HCT116 (cell line): Measurements from ENCODE around the gene BAIAP2L1. TPM values are rescaled to one million over a fixed set of nuclear protein-coding genes. Genes with fewer than 3 reads are reported as not detected.

Experiments used
- ATAC-seq: fragments of 200-7000 bp; cut with Tn5 transposase; 2 replicates; pipeline ENCODE4 v1.9.1; 2020; ENCODE audit warnings: mild to moderate bottlenecking, moderate library complexity
- BruUV-seq: library from RNA; stranded (reverse); fragments of 400-500 nt; replicated peaks from 2 replicates; lab custom pipeline; 2021; lab: Mats Ljungman, UMichigan
- CTCF ChIA-PET: fragments of 300-600 bp; sonication (Branson Sonifier 250); formaldehyde crosslinking; loops from one replicate; lab custom pipeline; 2021; ENCODE audit warnings: antibody characterized with exemption; lab: Charles Lee
- POLR2A ChIA-PET: fragments of 300-600, 350-600 bp; sonication (Branson Sonifier 250); formaldehyde crosslinking; loops from one replicate; lab custom pipeline; 2021; ENCODE audit warnings: antibody characterized with exemption; lab: Charles Lee
- RAD21 ChIA-PET, 2 experiments: fragments of 300-600 bp; sonication (Branson Sonifier 250); formaldehyde crosslinking; loops; one replicate each; lab custom pipeline; 2023; ENCODE audit warnings: low total read pairs in 2 of 2; ENCODE audit not compliant: uncharacterized antibody in 2 of 2, unreplicated experiment in 2 of 2, low non-redundant PET in 1 of 2; lab: Charles Lee
- DNase-seq: peaks from one replicate; pipeline ENCODE4 v3.0.0-alpha.2; 2010; ENCODE audit warnings: low read depth, low spot score
- H2AFZ ChIP-seq: fragments of 200-600 bp; shearing (Covaris generic), sonication (generic); 2 replicates; pipeline ENCODE4 v1.6.1; 2017; ENCODE audit warnings: low read depth, mixed run types, mixed read lengths, antibody characterized with exemption, low read length; ENCODE audit not compliant: poor library complexity, severe bottlenecking
- H3K27ac ChIP-seq: 2 replicates; pipeline ENCODE4 v1.5.1; 2012; ENCODE audit warnings: low read depth, low read length
- H3K27me3 ChIP-seq: fragments of 200-600 bp; sonication (generic); 2 replicates; pipeline ENCODE4 v1.6.1; 2016; ENCODE audit warnings: mixed run types, low read length, mixed read lengths; ENCODE audit not compliant: insufficient read depth
- H3K36me3 ChIP-seq, 2 experiments: fragments of 200-500 bp in 1 of 2; fragments of 200-600 bp in 1 of 2; sonication (Bioruptor generic) in 1 of 2; sonication (generic) in 1 of 2; 2 replicates each; pipeline versions ENCODE4 v1.5.1 to v1.6.1; 2014 to 2016; ENCODE audit warnings: low read length in 2 of 2, inconsistent platforms in 1 of 2, mixed read lengths in 1 of 2, mixed run types in 1 of 2; ENCODE audit not compliant: insufficient read depth in 2 of 2, control insufficient read depth in 1 of 2
- H3K4me1 ChIP-seq, 2 experiments: fragments of 200-600 bp in 1 of 2; sonication (generic) in 1 of 2; 2 replicates each; pipeline versions ENCODE4 v1.5.1 to v1.6.1; 2012 to 2017; ENCODE audit warnings: low read length in 2 of 2, inconsistent platforms in 1 of 2, mild to moderate bottlenecking in 1 of 2, mixed read lengths in 1 of 2, mixed run types in 1 of 2, moderate library complexity in 1 of 2; ENCODE audit not compliant: insufficient read depth in 2 of 2, control insufficient read depth in 1 of 2
- H3K4me2 ChIP-seq: fragments of 200-600 bp; sonication (generic); 2 replicates; pipeline ENCODE4 v1.6.1; 2017; ENCODE audit warnings: mixed run types, low read length, mixed read lengths
- H3K4me3 ChIP-seq, 2 experiments: fragments of 200-600 bp in 1 of 2; sonication (generic) in 1 of 2; replicated peaks in 1 of 2; 2 replicates each; pipeline ENCODE4 v1.5.1; 2011 to 2016; ENCODE audit warnings: low read length in 2 of 2, control low read depth in 1 of 2, low read depth in 1 of 2, mild to moderate bottlenecking in 1 of 2, mixed read lengths in 1 of 2, mixed run types in 1 of 2
- H3K79me2 ChIP-seq: fragments of 200-600 bp; sonication (generic); 2 replicates; pipeline ENCODE4 v1.6.1; 2017; ENCODE audit warnings: mild to moderate bottlenecking, mixed run types, low read length, moderate library complexity, mixed read lengths; ENCODE audit not compliant: insufficient read depth
- H3K9ac ChIP-seq: fragments of 200-600 bp; sonication (generic); 2 replicates; pipeline ENCODE4 v1.6.1; 2016; ENCODE audit warnings: low read length, mixed read lengths
- H3K9me2 ChIP-seq: fragments of 200-600 bp; sonication (generic), shearing (Covaris generic); 2 replicates; pipeline ENCODE4 v1.6.1; 2017; ENCODE audit warnings: mixed run types, mild to moderate bottlenecking, moderate library complexity; ENCODE audit not compliant: insufficient read depth
- H3K9me3 ChIP-seq, 2 experiments: fragments of 200-500 bp in 1 of 2; fragments of 200-600 bp in 1 of 2; sonication (Bioruptor generic) in 1 of 2; sonication (generic) in 1 of 2; 2 replicates each; pipeline ENCODE4 v1.6.1; 2014 to 2017; ENCODE audit warnings: low read length in 2 of 2, mixed read lengths in 2 of 2, inconsistent platforms in 1 of 2, low read depth in 1 of 2, mild to moderate bottlenecking in 1 of 2, mixed run types in 1 of 2, moderate library complexity in 1 of 2; ENCODE audit not compliant: control insufficient read depth in 1 of 2, insufficient read depth in 1 of 2
- H4K20me1 ChIP-seq: fragments of 200-600 bp; sonication (generic), shearing (Covaris generic); 2 replicates; pipeline ENCODE4 v1.6.1; 2017; ENCODE audit warnings: mixed run types, mild to moderate bottlenecking, moderate library complexity; ENCODE audit not compliant: insufficient read depth
- CBX3 ChIP-seq: IDR thresholded peaks from 2 replicates; pipeline ENCODE4 v1.6.1; 2012; ENCODE audit warnings: low read depth
- EGR1 ChIP-seq: IDR thresholded peaks from 2 replicates; pipeline ENCODE4 v1.6.1; 2012; ENCODE audit warnings: low read depth
- ELF1 ChIP-seq: IDR thresholded peaks from 2 replicates; pipeline ENCODE4 v1.6.1; 2012; ENCODE audit warnings: low read depth, borderline replicate concordance
- EZH2 ChIP-seq: fragments of 200-600 bp; sonication (generic); IDR thresholded peaks from 2 replicates; pipeline ENCODE4 v1.6.1; 2017; ENCODE audit warnings: antibody characterized with exemption, mixed run types
- EZH2phosphoT487 ChIP-seq: fragments of 200-600 bp; IDR thresholded peaks from 2 replicates; pipeline ENCODE4 v1.6.1; 2018; ENCODE audit warnings: antibody characterized with exemption, borderline replicate concordance
- FOSL1 ChIP-seq: IDR thresholded peaks from 2 replicates; pipeline ENCODE4 v1.6.1; 2012; ENCODE audit warnings: low read depth
- JUND ChIP-seq: IDR thresholded peaks from 2 replicates; pipeline ENCODE4 v1.6.1; 2012
- POLR2A ChIP-seq: IDR thresholded peaks from 2 replicates; pipeline ENCODE4 v1.7.0; 2011; ENCODE audit warnings: borderline replicate concordance; ENCODE audit not compliant: insufficient read depth, insufficient read length; ENCODE audit errors: extremely low read depth
- POLR2AphosphoS5 ChIP-seq: IDR thresholded peaks from 2 replicates; pipeline ENCODE4 v1.6.1; 2011; ENCODE audit warnings: mild to moderate bottlenecking, low read depth, low read length, moderate library complexity
- RAD21 ChIP-seq: IDR thresholded peaks from 2 replicates; pipeline ENCODE4 v1.6.1; 2012; ENCODE audit warnings: low read depth, mild to moderate bottlenecking
- REST ChIP-seq: IDR thresholded peaks from 2 replicates; pipeline ENCODE4 v1.6.1; 2012; ENCODE audit warnings: low read depth
- SP1 ChIP-seq: IDR thresholded peaks from 2 replicates; pipeline ENCODE4 v1.6.1; 2012; ENCODE audit warnings: low read depth
- SRF ChIP-seq: IDR thresholded peaks from 2 replicates; pipeline ENCODE4 v1.6.1; 2012; ENCODE audit warnings: low read depth
- YY1 ChIP-seq: IDR thresholded peaks from 2 replicates; pipeline ENCODE4 v1.6.1; 2011; ENCODE audit warnings: low read length, low read depth, moderate library complexity, mild to moderate bottlenecking; ENCODE audit not compliant: insufficient replicate concordance; ENCODE audit errors: extremely low read depth
- ZBTB33 ChIP-seq: IDR thresholded peaks from 2 replicates; pipeline ENCODE4 v1.6.1; 2011; ENCODE audit warnings: mild to moderate bottlenecking, low read length, moderate library complexity; ENCODE audit not compliant: insufficient replicate concordance; ENCODE audit errors: extremely low read depth
- intact Hi-C: fragments of 100-400 bp; cut with micrococcal nuclease; formaldehyde crosslinking; loops from 2 replicates; pipeline ENCODE4 v1.10.0; 2022
- total RNA-seq: library from RNA; stranded (reverse); gene quantifications from one replicate; pipeline ENCODE4 v1.2.1, GENCODE V29; 2021; ENCODE audit not compliant: unreplicated experiment

The BAIAP2L1 gene
- total RNA-seq, 1 experiment from 2014 or later = 61.2 TPM

- no peak for TF ChIP-seq RAD21
- no peak for TF ChIP-seq POLR2AphosphoS5
- TF ChIP-seq JUND = no peak
- TF ChIP-seq EZH2phosphoT487 = no peak
- TF ChIP-seq SRF = no peak
- TF ChIP-seq REST = no peak
- TF ChIP-seq EGR1 = no peak
- TF ChIP-seq EZH2 = no peak
- TF ChIP-seq FOSL1 = no peak
- TF ChIP-seq POLR2A = no peak
- TF ChIP-seq ZBTB33 = no peak
- TF ChIP-seq ELF1 = no peak
- no peak for TF ChIP-seq YY1
- TF ChIP-seq SP1 = no peak
- no peak for TF ChIP-seq CBX3
- intact Hi-C loops = no loop called here
- no peak for ATAC-seq
Measured at GRCh38 chr7:98395481-98395880, 5.4 kb downstream of the BAIAP2L1 start.

More at GRCh38 chr7:98395481-98395880, 5.4 kb downstream of the BAIAP2L1 start:
- Histone ChIP-seq H3K9me2 (no peaks in the 10 kb centered on the region), H3K9me3 (no peaks in the 10 kb centered on the region), H2AFZ (no peak overlapping the region), H3K4me2 (peak overlapping the region; percentile 62), H3K27me3 (no peaks in the 10 kb centered on the region), H3K4me1 (peaks cover 30 to 56% of the 10 kb centered on the region in 2 experiments), H4K20me1 (peaks cover 6% of the 10 kb centered on the region; the same call in 1 of the 2 replicates), H3K27ac (peak overlapping the region; percentile 64; the same call in 1 of the 2 replicates), H3K4me3 (no peak overlapping the region), H3K9ac (no peak overlapping the region), H3K79me2 (peaks cover 91% of the 10 kb centered on the region), H3K36me3 (peaks cover 0 to 10% of the 10 kb centered on the region in 2 experiments; a peak in 1 of 4 replicates)
- DNase-seq = no peak
- BruUV-seq = no TSS peak
- ChIA-PET RAD21 (interaction anchor here in 1 of 2 experiments (0.6 kb wide), 1 partner anchor 10 kb away, joined by 3 read pairs; no protein-coding TSS in a partner anchor), CTCF (no interaction called here), POLR2A (no interaction called here)
